AG08396 (cell line): Measurements from ENCODE around the gene ZNF318.
"Not testable (repeated sequence)": the region's sequence is repeated elsewhere in the genome, so short reads cannot be mapped to it uniquely, and the experiment has no call there.

Experiments
- DNase-seq: peaks from one replicate; pipeline ENCODE4 v3.0.0; 2012; ENCODE audit warnings: low spot score, mixed read lengths

The ZNF318 gene

DNA sequence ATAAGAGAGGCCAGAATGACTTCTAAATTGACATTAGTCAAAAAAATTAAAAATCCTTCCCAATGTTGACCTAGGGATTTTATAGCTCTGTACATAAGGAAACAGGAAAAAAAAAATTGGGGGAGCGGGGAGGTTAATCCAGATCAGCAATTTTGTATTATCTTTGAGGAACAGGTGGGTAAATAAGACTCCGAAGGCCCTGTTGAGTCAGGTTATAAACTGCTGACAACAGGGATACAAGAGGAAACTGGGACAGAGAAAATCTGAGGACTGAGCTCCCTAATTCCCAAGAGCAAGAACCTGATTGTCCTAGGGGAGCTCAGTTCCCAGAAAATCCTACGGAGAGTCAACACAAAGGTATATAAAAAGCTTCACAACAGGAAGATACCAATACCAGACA lies 34.0 kb downstream of the ZNF318 start:
- DNase-seq = no peak

DNA sequence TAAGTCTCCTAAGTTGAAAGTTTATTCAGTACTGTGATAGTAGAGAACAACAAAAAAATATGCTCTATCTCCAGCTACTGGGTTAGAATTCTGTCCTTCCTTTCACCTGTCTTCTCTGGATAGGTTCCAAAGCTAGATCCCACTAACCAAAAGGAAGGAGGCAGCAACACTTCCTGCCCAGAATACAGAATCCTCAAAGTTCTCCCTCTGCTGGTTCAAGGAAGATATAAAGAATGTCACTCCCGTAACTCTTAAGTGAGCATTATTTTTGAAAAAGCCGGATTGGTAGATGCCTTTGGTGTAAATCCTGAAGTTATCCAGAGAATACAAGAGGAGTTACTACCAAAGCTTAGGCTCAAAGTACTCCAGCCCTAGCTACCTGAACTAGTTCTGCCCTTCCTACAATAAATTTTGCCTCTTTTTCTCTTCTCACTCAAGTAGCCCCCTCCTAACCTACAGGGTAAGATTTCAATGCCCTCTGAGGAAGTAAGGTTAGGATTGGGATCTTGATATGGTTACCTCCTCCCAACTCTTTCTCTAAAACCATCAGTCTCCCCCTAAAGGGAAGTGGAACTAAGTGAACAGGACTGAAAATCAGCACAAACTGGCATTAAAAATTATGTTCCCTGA lies 34.9 kb downstream of the ZNF318 start:
- peak; percentile 34 for DNase-seq

GRCh38 chr6:43331891-43332290 lies 37.6 kb downstream of the ZNF318 start:
- no peak for DNase-seq

- DNase-seq = no peak
Measured at GRCh38 chr6:43331470-43331869, 38.0 kb downstream of the ZNF318 start.

DNA sequence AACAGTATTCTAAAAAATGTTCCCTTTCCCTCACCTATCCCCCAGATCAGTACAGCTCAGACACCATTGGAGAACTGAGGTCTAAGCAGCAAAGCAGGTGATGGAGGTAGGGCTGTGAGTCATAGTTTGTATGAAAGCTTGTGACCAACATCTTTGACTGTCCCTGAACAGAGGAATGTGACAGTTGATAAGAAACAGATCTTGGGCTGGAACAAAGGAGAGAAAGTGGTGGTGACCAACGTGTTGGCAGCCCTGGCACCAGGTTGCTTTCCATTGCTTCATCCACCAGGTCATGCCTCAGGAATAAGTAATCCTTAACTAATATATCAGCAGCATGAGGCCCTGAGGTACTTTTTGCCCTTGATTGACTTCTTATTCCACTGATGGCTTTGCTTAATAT lies 40.9 kb downstream of the ZNF318 start:
- DNase-seq = no peak

DNA sequence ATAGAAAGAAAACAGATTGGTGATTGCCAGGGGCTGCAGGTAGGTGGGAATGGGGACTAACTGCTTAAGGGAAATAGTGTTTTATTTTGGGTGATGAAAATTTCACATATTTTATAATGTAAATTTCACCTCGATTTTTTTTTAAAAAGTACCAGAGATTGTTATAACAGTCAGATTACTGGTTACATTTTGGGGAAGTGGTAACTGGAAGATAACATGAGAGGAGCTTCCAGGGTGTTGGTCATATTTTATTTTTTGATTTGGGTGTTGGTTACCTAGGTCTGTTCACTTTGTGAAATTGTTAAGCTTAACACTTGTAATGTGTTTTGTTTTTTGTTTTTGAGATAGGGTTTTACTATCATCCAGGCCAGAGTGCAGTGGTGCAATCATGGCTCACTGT lies 43.6 kb downstream of the ZNF318 start:
- DNase-seq = no peak

DNA sequence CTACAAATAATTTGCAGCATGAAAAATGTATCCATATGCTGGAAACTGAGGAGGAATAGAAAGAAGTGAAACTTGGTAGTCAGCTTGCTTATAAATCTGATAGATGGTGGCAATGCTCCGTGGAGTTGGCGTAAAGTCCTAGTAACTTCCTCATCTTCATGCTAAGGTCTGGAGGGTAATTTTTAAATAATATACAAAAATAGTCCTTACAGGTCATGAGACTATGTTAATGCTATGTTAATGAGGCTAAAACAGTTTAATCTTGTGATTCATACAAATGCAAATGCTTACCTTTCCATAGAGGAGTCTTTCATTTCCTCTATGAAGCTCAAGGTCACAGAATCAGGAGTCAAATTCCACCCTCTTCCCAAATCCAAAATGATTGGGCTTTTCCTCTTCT lies 51.4 kb downstream of the ZNF318 start:
- DNase-seq = no peak

GRCh38 chr6:43313813-43314212 lies 55.6 kb downstream of the ZNF318 start:
- no peak for DNase-seq

GRCh38 chr6:43311666-43312065 lies 57.8 kb downstream of the ZNF318 start:
- no peak for DNase-seq

DNA sequence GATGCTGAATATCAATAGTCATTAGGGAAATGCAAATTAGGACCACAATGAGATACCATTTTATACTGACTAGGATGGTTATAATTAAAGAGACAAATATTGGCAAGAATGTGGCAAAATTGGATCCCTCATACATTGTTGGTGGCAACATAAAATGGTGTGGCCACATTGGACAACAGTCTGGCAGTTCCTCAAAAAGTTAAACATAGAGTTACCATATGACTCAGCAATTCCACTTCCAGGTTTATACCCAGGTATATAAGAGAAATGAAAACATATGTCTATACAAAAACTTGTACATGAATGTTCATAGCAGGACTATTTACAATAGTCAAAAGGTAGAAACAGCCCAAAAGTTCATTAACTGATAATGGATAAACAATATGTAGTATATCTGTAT lies 58.8 kb downstream of the ZNF318 start:
- DNase-seq = no peak

DNA sequence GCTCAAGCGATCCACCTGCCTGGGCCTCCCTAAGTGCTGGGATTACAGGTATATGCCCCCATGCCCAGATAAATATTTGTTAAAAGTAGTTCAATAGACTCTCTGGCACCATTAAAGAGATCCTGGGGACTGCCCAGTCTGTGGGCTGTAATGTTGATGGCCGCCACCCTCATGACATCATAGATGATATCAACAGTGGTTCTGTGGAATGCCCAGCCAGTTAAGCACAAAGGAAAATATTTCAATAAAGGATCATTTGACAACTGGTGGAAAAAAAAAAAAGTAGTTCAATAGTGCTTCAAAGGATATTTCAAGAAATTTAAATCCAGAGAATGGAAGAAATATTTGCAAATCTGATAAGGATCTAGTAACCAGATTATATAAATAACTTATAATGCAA lies 59.3 kb downstream of the ZNF318 start:
- DNase-seq = no peak

- no peak for DNase-seq
Measured at GRCh38 chr6:43308990-43309477, 60.4 kb downstream of the ZNF318 start.

DNA sequence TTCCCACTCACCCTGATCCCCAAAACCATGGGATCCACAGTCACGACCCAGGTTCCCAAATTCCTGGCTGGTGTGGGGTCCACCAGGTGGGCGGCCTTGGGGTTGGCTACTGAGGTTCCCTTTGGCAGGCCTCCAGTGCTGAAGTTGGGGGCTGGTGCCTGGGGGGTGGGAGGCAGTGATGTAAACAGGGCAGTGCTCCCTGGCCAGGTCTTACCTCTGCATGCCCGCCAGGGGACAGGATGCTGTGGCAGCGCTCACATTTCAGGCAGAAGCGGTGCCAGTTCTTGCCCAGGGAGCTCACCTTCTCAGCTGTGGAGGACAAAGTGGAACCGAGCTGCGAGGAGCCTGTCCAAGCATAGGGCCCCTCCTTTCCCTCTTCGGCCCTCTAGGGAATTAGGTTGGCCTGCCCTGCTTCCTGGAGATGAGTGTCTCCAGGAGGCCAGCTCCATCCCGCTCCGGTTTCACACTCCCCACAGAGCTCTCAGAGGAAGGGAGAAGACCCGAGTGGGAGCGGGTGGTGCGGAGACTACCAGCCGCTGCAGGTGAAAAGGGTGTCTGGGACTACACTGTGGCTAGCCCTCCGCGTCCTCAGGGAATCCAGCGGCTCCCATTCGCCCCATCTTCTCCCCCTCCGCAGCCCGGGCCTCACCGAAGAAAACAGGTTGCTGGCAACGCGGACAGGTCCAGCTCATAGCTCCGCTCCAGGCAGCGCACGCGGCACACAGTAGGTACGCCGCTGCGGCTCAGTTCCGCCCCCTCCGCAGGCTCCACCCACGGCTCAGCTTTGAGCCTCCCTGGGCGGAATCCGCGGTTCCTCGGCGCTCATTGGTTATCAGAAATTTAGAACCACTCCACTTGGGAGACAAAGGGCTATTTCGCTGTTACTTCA lies 61.1 kb downstream of the ZNF318 start, which contains the start of gene CRIP3:
Gene CRIP3, minus strand, starts transcription at position 726 of the 889 bp plus-strand sequence. Its CDS starts 34 bp downstream, at position 692.
- peak; percentile 14 for DNase-seq

GRCh38 chr6:43307451-43308100 lies 61.9 kb downstream of the ZNF318 start:
- DNase-seq = no peak

DNA sequence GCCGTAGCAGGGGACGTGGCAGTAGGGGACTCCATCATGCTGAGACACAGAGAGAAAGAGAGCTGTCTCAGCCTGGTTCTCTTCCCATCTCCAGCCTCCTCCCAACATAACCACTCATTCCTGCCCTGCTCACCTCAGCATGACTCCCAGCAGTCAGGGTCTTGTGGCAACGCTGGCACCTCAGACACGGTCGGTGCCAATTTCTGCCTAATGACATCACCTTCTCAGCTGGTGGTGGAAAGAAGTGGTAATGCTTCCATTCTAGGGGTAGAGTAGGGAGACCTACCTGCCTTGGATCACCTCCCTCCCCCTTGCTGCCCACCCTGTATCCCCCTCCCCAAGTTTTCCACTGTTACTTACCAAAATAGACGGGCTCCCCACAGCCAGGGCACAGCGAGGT lies 63.4 kb downstream of the ZNF318 start:
- no peak for DNase-seq

- DNase-seq = no peak
Measured at GRCh38 chr6:43304882-43305281, 64.6 kb downstream of the ZNF318 start.

- peak; percentile 3 for DNase-seq
Measured at GRCh38 chr6:43304361-43304760, 65.1 kb downstream of the ZNF318 start.

GRCh38 chr6:43303751-43304331 lies 65.6 kb downstream of the ZNF318 start:
- no peak for DNase-seq

DNA sequence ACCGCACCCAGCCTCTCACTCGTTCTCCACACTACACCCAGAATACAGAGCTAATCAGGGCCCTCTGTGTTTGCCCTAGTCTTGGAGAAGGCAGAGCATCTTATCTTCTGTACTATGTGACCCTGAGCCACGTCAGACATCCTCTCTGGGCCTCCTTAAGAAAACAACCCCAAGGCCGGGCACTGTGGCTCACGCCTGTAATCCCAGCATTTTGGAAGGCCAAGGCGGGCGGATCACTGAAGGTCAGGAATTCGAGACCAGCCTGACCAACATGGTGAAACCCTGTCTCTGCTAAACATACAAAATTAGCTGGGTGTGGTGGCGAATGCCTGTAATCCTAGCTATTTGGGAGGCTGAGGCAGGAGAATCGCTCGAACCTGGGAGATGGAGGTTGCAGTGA lies 66.4 kb downstream of the ZNF318 start:
- not testable (repeated sequence) for DNase-seq

GRCh38 chr6:43302126-43302525 lies 67.3 kb downstream of the ZNF318 start:
- DNase-seq = no peak

DNA sequence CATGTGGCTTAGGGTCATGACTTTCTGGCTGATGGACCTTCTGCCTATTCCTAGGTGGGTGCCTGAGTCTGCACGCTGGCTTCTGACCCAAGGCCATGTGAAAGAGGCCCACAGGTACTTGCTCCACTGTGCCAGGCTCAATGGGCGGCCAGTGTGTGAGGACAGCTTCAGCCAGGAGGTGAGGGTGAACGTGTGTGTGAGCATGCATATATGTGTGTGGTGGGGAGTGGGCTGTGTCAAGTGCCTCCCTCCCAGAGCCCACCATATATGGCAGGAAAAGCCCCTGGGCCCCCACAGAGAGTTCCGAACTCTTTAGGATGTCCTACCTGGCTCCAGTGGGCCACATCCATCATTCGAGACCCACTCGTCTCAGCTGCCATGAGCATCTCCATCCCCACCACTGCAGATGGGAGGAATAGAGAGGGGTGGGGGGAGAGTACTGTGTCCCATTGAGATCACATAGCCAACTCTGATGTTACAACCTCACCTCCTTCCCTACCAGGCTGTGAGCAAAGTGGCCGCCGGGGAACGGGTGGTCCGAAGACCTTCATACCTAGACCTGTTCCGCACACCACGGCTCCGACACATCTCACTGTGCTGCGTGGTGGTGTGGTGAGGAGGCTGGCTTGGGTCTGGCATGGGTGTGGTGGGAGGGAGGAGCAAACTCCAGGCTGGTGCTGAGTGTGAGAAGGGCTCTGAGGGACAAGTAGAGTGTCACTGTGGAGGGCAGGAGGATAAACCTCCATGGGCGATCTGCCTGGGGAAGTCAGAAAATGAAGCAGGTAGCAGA lies 68.2 kb downstream of the ZNF318 start:
- no peak for DNase-seq
